Psoas muscle (tissue), 8 donors: ENCODE data around the gene C20orf96. TPM values are rescaled to one million over a fixed set of nuclear protein-coding genes. Genes with fewer than 3 reads are reported as not detected.

Source experiments
- ATAC-seq, 4 donors: fragments of 200-7000 bp; cut with Tn5 transposase; one replicate each; pipeline ENCODE4 v1.9.1; 2020; ENCODE audit warnings: moderate library complexity in 3 of 4, mild to moderate bottlenecking in 2 of 4
- DNase-seq, 2 donors: peaks; one replicate each; pipeline ENCODE4 v3.0.0-alpha.2; 2020
- H3K27ac ChIP-seq: fragments of 200-600 bp; one replicate; pipeline ENCODE4 v1.8.0; 2022
- H3K27me3 ChIP-seq, 3 donors: fragments of 200-600 bp in 1 of 3; one replicate each; pipeline versions ENCODE4 v1.6.1 to v1.8.0; 2013 to 2022; ENCODE audit warnings: low read length in 2 of 3, mild to moderate bottlenecking in 2 of 3, moderate library complexity in 1 of 3; ENCODE audit not compliant: insufficient read depth in 3 of 3
- H3K36me3 ChIP-seq, 2 donors: fragments of 200-600 bp in 1 of 2; one replicate each; pipeline versions ENCODE4 v1.6.1 to v1.8.0; 2013 to 2022; ENCODE audit warnings: low read depth in 1 of 2, mild to moderate bottlenecking in 1 of 2, moderate library complexity in 1 of 2; ENCODE audit not compliant: insufficient read depth in 1 of 2
- H3K4me1 ChIP-seq: fragments of 200-600 bp; one replicate; pipeline ENCODE4 v1.8.0; 2022
- H3K4me3 ChIP-seq: fragments of 200-600 bp; one replicate; pipeline ENCODE4 v1.8.0; 2022; ENCODE audit warnings: mild to moderate bottlenecking
- H3K9me3 ChIP-seq: fragments of 200-600 bp; one replicate; pipeline ENCODE4 v1.8.0; 2022
- WGBS, 3 donors: extraction: QIAGEN DNeasy Blood & Tissue Kit; methylation state at CpG; one replicate each; pipeline versions ENCODE4 v1.1.6 to v1.1.7; 2013; 5-methylcytosine and 5-hydroxymethylcytosine counted together
- intact Hi-C, 2 donors: fragments of 100-400 bp; cut with DNase I; formaldehyde crosslinking; loops; one replicate each; pipeline versions ENCODE4 v1.11.0 to v1.14.2; 2022
- polyA plus RNA-seq, 3 donors: library from polyadenylated mRNA; stranded (reverse); fragments of 200-250 nt; gene quantifications; one replicate each; pipeline ENCODE4 v1.2.3, GENCODE V29; 2013
- total RNA-seq, 4 donors: library from RNA; stranded (reverse); fragmentation: NEBNext Ultra II Directional in 2 of 4; extraction: Animal tissue kit (Norgen Biotek cat#: 25700) in 2 of 4; gene quantifications; one replicate each; pipeline versions ENCODE4 v1.2.1 to v1.2.4, GENCODE V29; 2021 to 2023
- TF ChIP-seq, protein P1 (sequence below): fragments of 200-600 bp; IDR thresholded peaks from one replicate; pipeline ENCODE4 v1.8.0; 2022; ENCODE audit warnings: antibody characterized with exemption
- donor health status: healthy with polysubstance abuse.
- donor health status: DM: no; HTN: no; CAD: no; lungs with moderate emphysema.
- donor health status: Bipolar disorder and iron deficiency.
- donor health status: healthy.
- donor health status: DM: yes; HTN: yes; CAD: no.
- donor health status: DM: no; HTN: no; CAD: no.
- donor health status: DM: no; HTN: no; CAD: no.
- donor health status: DM: yes; HTN: yes; CAD: no.

Gene C20orf96
- total and polyA plus RNA-seq, 7 donors: 1.0 to 2.1 (median 1.7) TPM

- no peaks in the 10 kb centered on the region for H3K9me3 ChIP-seq
- no peak overlapping the region for H3K4me3 ChIP-seq
- WGBS, 3 donors: 72 to 80% (median 77%) methylated on average over 7 of the region's 7 CpGs
- ATAC-seq (no peak), DNase-seq (no peak)
- intact Hi-C loops: no loop called here
- no peak overlapping the region for H3K27ac ChIP-seq
- no peaks in the 10 kb centered on the region for H3K27me3 ChIP-seq
- no peaks in the 10 kb centered on the region for H3K4me1 ChIP-seq
- H3K36me3 ChIP-seq: no peaks in the 10 kb centered on the region
- TF ChIP-seq, protein P1, sequence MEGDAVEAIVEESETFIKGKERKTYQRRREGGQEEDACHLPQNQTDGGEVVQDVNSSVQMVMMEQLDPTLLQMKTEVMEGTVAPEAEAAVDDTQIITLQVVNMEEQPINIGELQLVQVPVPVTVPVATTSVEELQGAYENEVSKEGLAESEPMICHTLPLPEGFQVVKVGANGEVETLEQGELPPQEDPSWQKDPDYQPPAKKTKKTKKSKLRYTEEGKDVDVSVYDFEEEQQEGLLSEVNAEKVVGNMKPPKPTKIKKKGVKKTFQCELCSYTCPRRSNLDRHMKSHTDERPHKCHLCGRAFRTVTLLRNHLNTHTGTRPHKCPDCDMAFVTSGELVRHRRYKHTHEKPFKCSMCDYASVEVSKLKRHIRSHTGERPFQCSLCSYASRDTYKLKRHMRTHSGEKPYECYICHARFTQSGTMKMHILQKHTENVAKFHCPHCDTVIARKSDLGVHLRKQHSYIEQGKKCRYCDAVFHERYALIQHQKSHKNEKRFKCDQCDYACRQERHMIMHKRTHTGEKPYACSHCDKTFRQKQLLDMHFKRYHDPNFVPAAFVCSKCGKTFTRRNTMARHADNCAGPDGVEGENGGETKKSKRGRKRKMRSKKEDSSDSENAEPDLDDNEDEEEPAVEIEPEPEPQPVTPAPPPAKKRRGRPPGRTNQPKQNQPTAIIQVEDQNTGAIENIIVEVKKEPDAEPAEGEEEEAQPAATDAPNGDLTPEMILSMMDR: no peak
These were observed 21.1 kb upstream of the C20orf96 start for GRCh38 chr20:311609-312008.

GRCh38 chr20:310645-311044 lies 20.1 kb upstream of the C20orf96 start:
- DNase-seq (no peak), ATAC-seq (no peak)
- no peaks in the 10 kb centered on the region for H3K36me3 ChIP-seq
- H3K9me3 ChIP-seq: no peaks in the 10 kb centered on the region
- no peaks in the 10 kb centered on the region for H3K4me1 ChIP-seq
- H3K27ac ChIP-seq: no peak overlapping the region
- WGBS, 3 donors: 4 to 5% (median 4%) methylated on average over 7 of the region's 7 CpGs
- TF ChIP-seq, protein P1: no peak
- H3K27me3 ChIP-seq: no peaks in the 10 kb centered on the region
- peak overlapping the region; percentile 60 for H3K4me3 ChIP-seq
- intact Hi-C loops: no loop called here

DNA sequence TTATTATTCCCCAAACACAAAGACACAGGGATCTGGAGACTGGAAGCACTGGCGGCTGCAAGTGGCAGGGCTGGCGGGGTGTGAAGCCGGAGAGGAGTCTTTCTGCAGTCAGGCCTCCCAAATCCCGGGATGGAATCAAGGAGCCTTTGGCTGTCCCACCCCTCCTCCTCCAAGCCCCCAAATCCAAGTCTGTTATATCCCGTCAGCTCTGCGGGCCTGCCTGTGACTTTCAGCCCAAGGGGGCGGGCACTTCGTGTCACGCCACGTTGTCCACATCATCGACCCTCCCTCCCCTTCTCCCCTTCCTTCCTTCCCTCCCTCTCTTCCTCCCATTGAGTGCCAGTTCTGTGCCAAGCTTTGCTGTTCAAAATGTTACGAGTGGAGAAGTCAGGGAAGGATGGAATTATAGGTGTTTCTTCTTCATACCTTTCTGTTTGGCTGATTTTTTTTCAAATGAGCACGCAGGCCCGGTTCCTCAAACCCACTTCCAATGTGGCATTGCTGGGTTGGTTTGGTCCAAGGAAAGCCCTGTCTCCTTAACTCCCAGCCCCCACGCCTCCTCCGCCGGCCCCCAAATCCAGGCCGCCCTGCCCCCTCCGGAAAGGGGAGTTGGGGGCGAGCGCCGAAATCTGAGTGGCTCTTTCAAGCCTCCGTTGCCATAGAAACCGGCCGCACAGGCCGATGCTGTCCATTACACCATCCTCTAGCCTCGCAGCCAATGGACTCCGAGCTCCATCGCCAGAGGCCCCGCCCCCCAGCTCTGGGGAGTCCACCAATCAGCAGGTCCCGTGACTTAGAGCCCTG lies 19.5 kb upstream of the C20orf96 start:
- TF ChIP-seq, protein P1: no peak
- intact Hi-C loops: no loop called here
- H3K36me3 ChIP-seq: no peaks in the 10 kb centered on the region
- no peaks in the 10 kb centered on the region for H3K27me3 ChIP-seq
- H3K27ac ChIP-seq: peak overlapping the region; percentile 41
- DNase-seq (peak; percentile 98), ATAC-seq (peak; percentile 99 to 100 (median 100))
- peak overlapping the region; percentile 60 for H3K4me3 ChIP-seq
- no peaks in the 10 kb centered on the region for H3K9me3 ChIP-seq
- 3 to 6% (median 5%) methylated on average over 27 to 31 of the region's 31 CpGs for WGBS, 3 donors
- no peaks in the 10 kb centered on the region for H3K4me1 ChIP-seq

- peak overlapping the region; percentile 60 for H3K4me3 ChIP-seq
- DNase-seq: no peak
- WGBS, 3 donors: 5 to 15% (median 12%) methylated on average over 6 of the region's 6 CpGs
- intact Hi-C loops: no loop called here
- peak in 1 of 4 donors; percentile 33 for ATAC-seq
- H3K27ac ChIP-seq: peak overlapping the region; percentile 34
- H3K27me3 ChIP-seq: no peaks in the 10 kb centered on the region
- H3K9me3 ChIP-seq: no peaks in the 10 kb centered on the region
- no peaks in the 10 kb centered on the region for H3K4me1 ChIP-seq
- H3K36me3 ChIP-seq: no peaks in the 10 kb centered on the region
- TF ChIP-seq, protein P1: no peak
These were observed 18.8 kb upstream of the C20orf96 start for GRCh38 chr20:309306-309840.
